Endothelial cell of hepatic sinusoid (primary cell): Measurements from ENCODE around the gene NOC3L.
"Not testable (repeated sequence)": the region's sequence is repeated elsewhere in the genome, so short reads cannot be mapped to it uniquely, and the experiment has no call there.

Experiments used
- in situ Hi-C: cut with HindIII; loops from 2 replicates; pipeline ENCODE4 v1.10.0; 2017; ENCODE audit warnings: low sequenced_read_pairs

The NOC3L gene

GRCh38 chr10:94361171-94361794 is 1.5 kb downstream of the NOC3L start:
- in situ Hi-C loops = no loop called here

DNA sequence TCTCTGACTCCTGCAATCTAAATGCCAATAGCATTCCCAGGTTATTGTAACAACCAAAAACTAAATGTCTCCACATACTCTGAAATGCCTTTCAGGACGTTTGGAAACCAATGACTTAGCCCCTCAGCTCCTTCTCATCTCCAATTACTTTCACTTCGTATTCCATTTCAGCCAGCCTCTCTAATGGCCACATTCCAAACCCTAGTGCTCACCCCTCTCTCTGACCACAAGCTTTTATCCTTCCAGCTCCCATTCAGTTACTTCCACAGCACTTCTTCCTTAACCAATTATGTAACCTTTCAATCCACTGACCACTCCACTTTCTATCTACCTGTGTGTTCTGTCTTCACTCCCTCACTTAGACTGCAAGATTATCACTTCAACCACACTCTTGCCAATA is 4.3 kb downstream of the NOC3L start:
- in situ Hi-C loops = no loop called here

DNA sequence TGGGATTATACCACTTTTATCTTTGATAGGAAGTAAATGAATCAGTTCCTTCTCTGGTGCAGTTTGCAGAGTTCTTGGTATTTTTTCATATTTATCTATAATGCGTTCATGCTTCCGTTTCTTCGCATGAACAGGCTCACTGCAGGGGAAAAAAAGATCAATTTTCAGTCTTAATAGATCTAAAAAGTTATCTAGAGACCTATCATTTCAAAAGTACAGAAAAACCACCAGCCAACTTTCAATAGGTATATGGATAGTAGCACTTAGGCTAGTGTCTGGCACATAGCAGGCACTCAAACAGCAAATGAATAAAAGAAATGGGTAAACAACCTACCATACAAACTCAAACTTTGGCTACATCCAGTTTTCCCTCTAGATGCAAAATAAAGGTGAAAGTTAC is 5.5 kb downstream of the NOC3L start:
- in situ Hi-C loops = no loop called here

GRCh38 chr10:94355841-94356240 is 6.9 kb downstream of the NOC3L start:
- in situ Hi-C loops = no loop called here

DNA sequence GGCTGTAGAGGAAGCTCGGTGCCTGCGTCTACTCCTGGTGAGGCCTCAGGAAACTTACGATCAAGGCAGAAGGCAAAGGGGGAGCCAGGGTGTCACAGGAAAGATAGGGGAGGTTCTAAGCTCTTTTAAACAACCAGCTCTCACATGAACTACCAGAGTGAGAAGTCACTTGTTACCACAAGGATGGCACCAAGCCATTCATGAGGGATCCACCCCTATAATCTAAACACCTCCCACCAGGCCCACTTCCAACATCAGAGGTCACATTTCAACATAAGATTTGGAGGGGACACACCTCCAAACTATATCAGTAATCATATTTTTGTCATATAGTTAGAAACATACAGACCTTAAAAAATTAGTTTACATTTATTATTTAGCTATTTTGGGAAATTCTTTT is 9.4 kb downstream of the NOC3L start:
- in situ Hi-C loops = no loop called here

DNA sequence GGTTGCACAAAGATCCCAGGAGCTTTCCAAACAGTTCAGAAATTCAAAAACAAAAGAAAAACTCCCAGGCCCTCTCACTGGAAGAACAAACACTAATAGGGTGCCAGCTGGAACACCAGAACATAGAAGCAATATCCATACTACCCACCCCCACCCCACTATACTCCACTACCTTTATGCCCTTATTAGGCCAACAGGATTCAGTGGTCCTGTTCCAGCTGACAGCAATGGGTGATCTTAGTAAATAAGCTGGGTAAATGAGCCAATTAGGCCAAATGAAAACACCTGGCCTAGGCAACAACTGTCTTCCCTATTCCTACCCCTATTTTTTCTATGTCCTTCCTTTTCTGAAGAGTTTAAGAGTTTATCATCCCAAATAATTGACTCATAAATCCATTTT is 11.7 kb downstream of the NOC3L start:
- in situ Hi-C loops = no loop called here

DNA sequence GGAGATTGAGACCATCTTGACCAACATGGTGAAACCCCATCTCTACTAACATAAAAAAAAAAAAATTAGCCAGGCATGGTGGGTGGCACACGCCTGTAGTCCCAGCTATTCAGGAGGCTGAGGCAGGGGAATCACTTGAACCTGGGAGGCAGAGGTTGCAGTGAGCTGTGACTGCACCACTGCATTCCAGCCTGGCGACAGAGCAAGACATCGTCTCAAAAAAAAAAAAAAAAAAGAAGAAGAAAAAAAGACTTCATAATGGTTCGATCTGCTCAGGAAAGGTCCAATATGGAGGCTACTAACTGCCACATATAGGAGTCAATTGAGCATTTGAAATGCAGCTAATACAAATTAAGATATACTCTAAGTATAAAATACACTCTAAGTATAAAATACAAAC is 12.2 kb downstream of the NOC3L start:
- in situ Hi-C loops = not testable (repeated sequence)

- in situ Hi-C loops = no loop called here
Observed at GRCh38 chr10:94349327-94349726, 13.4 kb downstream of the NOC3L start.

DNA sequence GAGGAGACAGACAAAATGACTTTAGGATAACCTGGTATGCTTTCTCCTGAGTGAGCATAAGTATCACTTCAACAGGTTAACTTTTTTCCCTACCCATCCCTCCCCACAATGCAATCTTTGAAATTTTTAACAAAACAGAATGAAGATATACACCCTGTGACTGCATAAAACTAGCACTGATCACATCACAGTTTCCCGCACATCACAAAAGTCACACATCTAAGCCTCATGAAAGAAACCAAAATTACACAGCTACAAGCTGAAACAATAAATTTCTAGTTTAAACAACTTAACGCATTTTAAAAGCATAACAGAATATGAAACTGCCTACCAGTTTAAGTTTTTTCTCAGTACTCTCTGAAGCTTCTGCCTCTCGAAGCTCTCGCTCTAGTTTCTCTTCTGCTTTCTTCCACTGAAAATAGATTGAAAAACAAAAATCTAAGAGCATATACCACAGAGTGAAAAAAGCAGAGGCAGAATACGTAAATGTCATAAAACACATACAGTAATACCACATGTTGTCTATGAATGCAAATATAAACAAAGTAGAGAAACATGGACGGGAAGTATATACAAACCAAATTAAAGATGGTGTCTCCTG is 18.1 kb downstream of the NOC3L start:
- in situ Hi-C loops = no loop called here

DNA sequence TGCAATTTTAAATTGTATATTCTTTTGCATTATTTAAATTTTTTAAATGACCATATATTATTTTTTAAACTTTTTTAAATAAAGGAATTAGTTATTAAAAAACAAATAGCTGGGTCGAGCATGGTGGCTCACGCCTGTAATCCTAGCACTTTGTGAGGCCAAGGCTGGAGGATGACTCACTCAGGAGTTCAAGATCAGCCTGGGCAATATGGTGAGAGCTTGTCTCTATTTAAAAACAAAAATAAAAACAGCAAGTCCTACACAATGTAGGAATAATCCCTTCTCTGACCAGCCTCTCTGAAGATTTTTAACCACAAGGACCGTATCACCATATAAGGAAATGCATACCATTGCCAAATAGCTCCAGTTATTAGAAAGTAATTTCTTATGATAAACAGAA is 19.6 kb downstream of the NOC3L start:
- in situ Hi-C loops = no loop called here

- in situ Hi-C loops = no loop called here
Observed at GRCh38 chr10:94334857-94335256, 27.9 kb downstream of the NOC3L start.

DNA sequence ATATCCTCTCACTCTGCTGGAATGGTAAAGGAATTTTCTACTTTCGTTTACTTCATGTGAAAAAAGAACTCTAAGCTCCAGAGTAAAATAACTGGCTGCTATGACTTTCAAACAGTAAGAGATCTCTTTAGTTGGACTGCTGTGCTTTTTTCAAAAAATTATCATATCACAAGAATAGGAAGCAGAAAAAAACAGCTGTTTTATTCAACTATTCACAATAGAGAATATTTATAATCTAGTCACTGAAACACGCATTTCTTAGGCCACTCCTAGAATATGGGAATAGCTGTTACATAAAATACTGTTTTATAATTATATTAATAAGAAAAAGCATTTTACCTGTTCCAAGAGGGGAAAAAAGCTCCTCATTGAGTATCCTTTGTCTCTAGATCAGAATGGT is 29.7 kb downstream of the NOC3L start:
- in situ Hi-C loops = no loop called here

DNA sequence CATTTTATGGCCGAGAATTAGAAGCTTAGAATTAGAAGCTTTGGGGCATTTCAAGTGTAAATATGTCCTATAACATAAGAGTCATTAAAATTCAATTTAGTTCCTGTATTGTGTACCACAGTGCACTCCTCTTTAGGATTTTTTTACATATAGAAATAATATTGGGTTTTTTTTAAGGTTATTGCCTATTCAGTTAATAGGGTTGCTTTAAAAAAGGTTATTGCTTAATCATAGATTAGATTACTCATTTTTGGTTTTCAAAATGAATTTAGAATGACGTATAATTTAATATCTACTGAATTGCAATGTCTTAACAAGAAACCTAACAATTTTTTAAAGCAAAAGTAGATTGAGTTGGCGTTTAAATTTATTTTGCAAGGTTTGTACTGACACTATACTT is 34.1 kb downstream of the NOC3L start:
- in situ Hi-C loops = no loop called here

- in situ Hi-C loops = no loop called here
Observed at GRCh38 chr10:94327649-94328048, 35.1 kb downstream of the NOC3L start.

GRCh38 chr10:94324609-94325233 is 38.0 kb downstream of the NOC3L start:
- in situ Hi-C loops = no loop called here

DNA sequence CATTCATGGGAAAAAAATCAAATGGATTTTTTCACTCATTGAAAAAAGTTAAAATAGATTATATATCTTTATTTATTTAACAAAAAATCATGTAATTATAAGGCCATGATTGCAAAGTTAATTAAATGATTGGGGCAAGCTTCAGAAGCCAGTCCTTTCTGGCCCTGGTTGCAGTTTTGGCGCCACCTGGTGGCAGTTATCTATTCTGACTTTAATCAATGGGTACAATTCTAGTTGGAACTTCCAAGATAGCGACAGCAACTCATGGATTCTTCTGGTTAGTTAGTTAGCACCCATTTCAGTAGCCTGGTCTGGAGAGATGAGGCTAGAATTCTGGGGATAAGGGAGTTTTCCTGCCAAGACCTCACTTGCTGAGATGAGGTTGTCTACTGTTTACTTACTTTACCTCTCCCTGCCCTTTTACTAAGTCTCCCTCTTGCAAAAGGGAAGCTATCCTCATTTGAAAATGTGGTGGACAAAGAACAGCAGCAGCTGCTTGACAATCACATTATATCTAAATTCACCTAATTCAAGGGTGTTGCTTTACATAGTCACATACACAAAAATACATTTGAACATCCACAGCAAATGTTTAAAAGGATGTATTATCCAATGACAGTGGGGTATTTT is 42.3 kb downstream of the NOC3L start:
- in situ Hi-C loops = no loop called here

- in situ Hi-C loops = no loop called here
Observed at GRCh38 chr10:94316560-94316959, 46.2 kb downstream of the NOC3L start.

DNA sequence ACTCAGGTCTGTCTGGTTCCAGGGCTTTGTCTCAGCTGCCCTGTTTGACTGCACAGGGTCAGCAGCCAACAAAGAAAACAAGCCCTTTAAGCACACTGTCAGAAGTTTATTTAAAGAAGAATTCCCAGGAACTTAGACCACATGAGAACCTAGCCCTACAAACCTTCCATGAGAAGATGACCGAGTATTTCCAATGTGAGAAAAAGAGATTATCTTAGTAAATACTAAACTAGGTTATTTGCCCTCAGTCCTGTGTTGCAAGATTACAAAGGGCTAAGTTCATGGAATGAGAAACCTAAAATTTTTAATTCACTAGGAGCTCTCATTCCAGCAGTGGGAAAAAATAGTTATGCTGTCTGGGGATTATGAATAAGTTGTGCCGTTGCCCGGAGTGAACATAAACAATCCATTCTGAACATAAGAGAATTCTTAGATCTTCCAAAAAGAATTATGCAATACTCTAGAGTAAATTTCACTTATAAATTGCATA is 46.7 kb downstream of the NOC3L start:
- in situ Hi-C loops = no loop called here

DNA sequence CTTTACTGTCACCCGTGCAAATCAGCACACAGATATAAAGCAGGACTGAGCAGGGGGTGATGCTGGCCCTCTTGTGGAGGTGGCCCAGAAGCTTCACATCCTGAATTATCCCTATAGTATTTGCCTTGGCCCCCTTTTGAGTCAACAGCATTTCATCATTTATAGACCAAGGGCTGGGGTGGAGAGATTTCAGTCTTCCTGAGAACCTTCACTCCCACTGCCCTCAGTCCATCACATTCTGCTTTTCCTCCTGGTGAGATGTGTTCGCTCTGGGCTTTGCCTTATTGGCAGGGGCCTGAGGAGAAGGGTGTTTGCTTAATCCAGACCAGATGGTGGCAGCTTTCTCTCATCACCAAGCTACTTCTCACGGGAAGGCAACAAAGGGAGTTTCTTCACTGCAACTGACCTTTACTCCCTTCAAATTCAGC is 47.7 kb downstream of the NOC3L start:
- in situ Hi-C loops = no loop called here

GRCh38 chr10:94310369-94310768 is 52.4 kb downstream of the NOC3L start:
- in situ Hi-C loops = no loop called here

- in situ Hi-C loops = no loop called here
Observed at GRCh38 chr10:94308866-94309265, 53.9 kb downstream of the NOC3L start.

DNA sequence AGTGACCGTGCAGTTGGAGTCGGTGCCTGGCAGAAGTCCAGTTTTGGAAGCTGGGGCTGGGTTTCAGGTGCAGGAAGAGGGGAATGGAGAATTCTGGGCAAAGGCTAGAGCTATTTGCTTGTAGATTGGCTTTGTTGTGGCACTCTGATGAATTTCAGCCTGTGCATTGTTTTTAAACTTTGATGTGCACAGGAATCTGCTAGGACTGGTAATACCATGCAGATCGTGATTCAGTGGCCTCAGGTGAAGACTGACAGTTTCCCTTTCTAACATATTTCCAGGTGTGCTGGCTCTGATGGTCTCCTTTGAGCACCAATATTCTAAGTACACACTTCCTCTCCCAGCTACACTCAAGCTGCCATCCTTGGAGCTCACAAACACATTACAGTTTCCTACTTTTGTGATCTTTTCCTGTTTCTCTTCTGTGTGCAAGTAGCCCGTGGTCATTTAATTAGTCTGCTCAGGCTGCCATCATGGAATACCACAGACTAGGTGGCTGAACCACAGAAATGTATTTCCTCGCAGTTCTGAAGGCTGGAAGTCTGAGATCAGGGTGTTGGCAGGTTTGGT is 55.6 kb downstream of the NOC3L start:
- in situ Hi-C loops = no loop called here
